Ectodermal cell (in vitro differentiated cells): ENCODE data around the gene GULP1.

Experiments
- H3K27ac ChIP-seq: 2 replicates; pipeline ENCODE4 v1.7.0; 2013; ENCODE audit warnings: mild to moderate bottlenecking, low read depth, low read length; ENCODE audit not compliant: insufficient read depth, poor library complexity, severe bottlenecking
- H3K27me3 ChIP-seq: 2 replicates; pipeline ENCODE4 v1.7.0; 2013; ENCODE audit warnings: mild to moderate bottlenecking, low read length; ENCODE audit not compliant: insufficient read depth, control insufficient read depth, poor library complexity, severe bottlenecking
- H3K36me3 ChIP-seq: one replicate; pipeline ENCODE4 v1.7.0; 2013; ENCODE audit warnings: low read length; ENCODE audit not compliant: control insufficient read depth, insufficient read depth
- H3K4me1 ChIP-seq: one replicate; pipeline ENCODE4 v1.7.0; 2013; ENCODE audit warnings: low read length; ENCODE audit not compliant: control insufficient read depth, insufficient read depth
- H3K4me3 ChIP-seq: 2 replicates; pipeline ENCODE4 v1.7.0; 2013; ENCODE audit warnings: low read depth, low read length, control low read depth; ENCODE audit not compliant: insufficient read depth
- H3K9me3 ChIP-seq: 2 replicates; pipeline ENCODE4 v1.7.0; 2013; ENCODE audit warnings: mild to moderate bottlenecking, low read length, moderate library complexity; ENCODE audit not compliant: control insufficient read depth
- WGBS, 2 experiments: methylation state at CpG; one replicate each; pipeline ENCODE4 v1.1.7; 2013; ENCODE audit warnings: missing lambda C conversion rate in 2 of 2; 5-methylcytosine and 5-hydroxymethylcytosine counted together

Gene GULP1

DNA sequence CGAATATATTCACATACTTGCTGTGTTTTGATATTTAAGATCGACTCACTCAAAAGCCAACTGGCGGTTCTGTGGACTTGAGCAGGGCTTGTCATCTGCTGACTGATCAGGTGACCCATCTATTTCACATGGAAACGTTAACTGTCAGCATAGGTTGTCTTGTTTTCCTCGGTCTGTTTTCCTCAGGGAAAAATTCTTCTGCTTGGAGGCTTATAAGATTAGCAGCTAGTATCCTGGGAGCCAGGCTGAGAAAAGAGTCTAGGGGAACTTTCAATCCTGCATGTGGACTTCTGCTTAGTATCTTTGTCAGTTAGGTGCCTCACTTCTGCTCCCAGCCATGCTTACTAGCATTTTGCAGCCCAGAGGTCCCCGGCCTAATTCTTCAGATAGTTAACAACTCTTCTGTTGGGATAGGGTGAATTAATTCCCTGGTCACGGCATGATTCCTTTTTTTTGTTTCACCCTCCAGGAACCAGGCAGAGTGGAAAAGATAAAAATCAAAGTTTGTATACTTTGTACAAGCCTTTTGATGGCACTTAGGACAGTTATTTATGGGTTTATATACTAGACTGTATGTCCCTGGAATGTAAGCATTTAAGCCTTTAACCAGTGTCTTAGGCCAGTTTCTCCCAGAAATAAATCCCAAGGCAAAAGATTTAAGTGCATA lies 226.0 kb downstream of the GULP1 start:
- Histone ChIP-seq H3K4me3 (no peak overlapping the region), H3K36me3 (no peaks in the 10 kb centered on the region), H3K27me3 (no peaks in the 10 kb centered on the region), H3K4me1 (no peaks in the 10 kb centered on the region), H3K27ac (peak overlapping the region; percentile 3), H3K9me3 (no peaks in the 10 kb centered on the region)
- WGBS, 2 experiments, result 82 to 84% methylated on average over 7 of the region's 7 CpGs

DNA sequence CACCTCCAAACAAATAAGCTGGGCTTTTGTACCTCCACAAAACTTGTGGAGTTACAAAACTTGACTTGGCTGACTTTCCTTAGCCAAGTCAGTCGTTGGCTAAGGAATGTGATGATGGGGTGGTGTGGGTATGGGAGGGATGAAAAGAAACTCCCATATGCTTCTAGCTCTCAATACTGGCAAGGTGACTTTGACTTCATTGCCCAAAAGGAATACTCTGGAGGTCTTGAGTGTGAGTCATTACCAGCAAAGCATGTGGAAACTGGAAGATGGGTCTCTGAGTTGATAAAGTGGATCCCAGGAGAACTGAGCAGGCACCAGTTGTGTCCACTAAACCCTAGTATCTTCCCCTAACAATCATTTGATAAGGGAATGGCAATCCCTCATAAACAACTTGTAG lies 226.7 kb downstream of the GULP1 start:
- Histone ChIP-seq H3K27me3 (no peaks in the 10 kb centered on the region), H3K4me3 (no peak overlapping the region), H3K9me3 (no peaks in the 10 kb centered on the region), H3K27ac (no peak overlapping the region), H3K36me3 (no peaks in the 10 kb centered on the region), H3K4me1 (no peaks in the 10 kb centered on the region)
- WGBS, 2 experiments, result 89 to 100% methylated on average over 1 of the region's 1 CpG

DNA sequence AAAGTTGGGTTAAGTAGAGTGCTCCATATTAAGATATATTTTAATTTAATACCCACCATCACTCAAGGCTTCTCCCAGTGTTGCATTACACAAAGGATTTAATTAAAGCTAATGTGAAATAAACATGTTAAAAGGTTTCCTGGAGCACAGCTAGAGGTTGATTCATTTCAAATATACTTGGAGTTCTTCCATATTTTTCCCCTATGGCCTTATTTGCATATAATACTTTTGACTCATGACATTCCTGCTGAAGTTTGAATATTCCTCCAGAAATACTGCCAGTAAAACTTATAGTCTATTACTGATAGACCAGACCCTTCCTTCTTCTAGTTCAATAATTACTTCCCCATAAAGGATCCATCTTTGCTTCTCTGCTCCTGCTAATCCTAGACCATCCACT lies 227.5 kb downstream of the GULP1 start:
- Histone ChIP-seq H3K4me3 (no peak overlapping the region), H3K36me3 (no peaks in the 10 kb centered on the region), H3K27me3 (no peaks in the 10 kb centered on the region), H3K27ac (no peak overlapping the region), H3K4me1 (no peaks in the 10 kb centered on the region), H3K9me3 (no peaks in the 10 kb centered on the region)

DNA sequence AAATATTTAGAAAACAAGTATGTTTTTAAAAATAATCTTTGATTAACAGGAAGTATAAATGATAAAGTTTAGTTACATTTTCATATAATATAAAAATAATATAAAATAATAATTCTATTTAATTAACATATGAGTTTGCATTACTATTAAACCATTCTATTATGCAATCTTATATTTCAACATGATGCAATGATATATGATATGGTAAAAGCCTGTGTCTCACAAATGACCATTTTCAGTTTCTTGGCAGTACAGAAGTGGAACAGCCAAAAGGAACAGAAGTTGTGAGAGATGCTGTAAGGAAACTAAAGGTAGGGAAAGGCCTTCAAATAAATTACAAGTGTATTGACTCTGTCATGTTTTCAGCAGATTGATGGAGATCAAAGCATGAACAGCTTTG lies 230.8 kb downstream of the GULP1 start:
- Histone ChIP-seq H3K9me3 (no peaks in the 10 kb centered on the region), H3K4me1 (peaks cover 4% of the 10 kb centered on the region), H3K36me3 (no peaks in the 10 kb centered on the region), H3K4me3 (no peak overlapping the region), H3K27ac (no peak overlapping the region), H3K27me3 (no peaks in the 10 kb centered on the region)

GRCh38 chr2:188523919-188524318 lies 232.2 kb downstream of the GULP1 start:
- no peak overlapping the region for H3K27ac ChIP-seq
- H3K36me3 ChIP-seq, result no peaks in the 10 kb centered on the region
- H3K9me3 ChIP-seq, result no peaks in the 10 kb centered on the region
- no peak overlapping the region for H3K4me3 ChIP-seq
- H3K27me3 ChIP-seq, result no peaks in the 10 kb centered on the region
- 100% methylated on average over 1 of the region's 1 CpG for WGBS, 2 experiments
- H3K4me1 ChIP-seq, result peaks cover 4% of the 10 kb centered on the region

GRCh38 chr2:188524519-188525113 lies 232.9 kb downstream of the GULP1 start:
- WGBS, 2 experiments, result 26% methylated on average over 2 of the region's 2 CpGs; no CpG with 5 or more reads in 1 of the 2 experiments
- no peak overlapping the region for H3K4me3 ChIP-seq
- peaks cover 4% of the 10 kb centered on the region for H3K4me1 ChIP-seq
- no peaks in the 10 kb centered on the region for H3K36me3 ChIP-seq
- H3K27me3 ChIP-seq, result no peaks in the 10 kb centered on the region
- no peak overlapping the region for H3K27ac ChIP-seq
- H3K9me3 ChIP-seq, result no peaks in the 10 kb centered on the region

- H3K4me1 ChIP-seq, result peaks cover 4% of the 10 kb centered on the region
- H3K27ac ChIP-seq, result peak overlapping the region; percentile 11
- no peaks in the 10 kb centered on the region for H3K9me3 ChIP-seq
- H3K4me3 ChIP-seq, result no peak overlapping the region
- H3K27me3 ChIP-seq, result no peaks in the 10 kb centered on the region
- H3K36me3 ChIP-seq, result no peaks in the 10 kb centered on the region
These were observed 235.0 kb downstream of the GULP1 start for GRCh38 chr2:188526701-188527100.

GRCh38 chr2:188527141-188527540 lies 235.5 kb downstream of the GULP1 start:
- H3K4me3 ChIP-seq, result no peak overlapping the region
- 50 to 82% methylated on average over 1 of the region's 1 CpG for WGBS, 2 experiments
- no peaks in the 10 kb centered on the region for H3K9me3 ChIP-seq
- no peaks in the 10 kb centered on the region for H3K36me3 ChIP-seq
- peaks cover 4% of the 10 kb centered on the region for H3K4me1 ChIP-seq
- peak overlapping the region; percentile 11 for H3K27ac ChIP-seq
- H3K27me3 ChIP-seq, result no peaks in the 10 kb centered on the region

DNA sequence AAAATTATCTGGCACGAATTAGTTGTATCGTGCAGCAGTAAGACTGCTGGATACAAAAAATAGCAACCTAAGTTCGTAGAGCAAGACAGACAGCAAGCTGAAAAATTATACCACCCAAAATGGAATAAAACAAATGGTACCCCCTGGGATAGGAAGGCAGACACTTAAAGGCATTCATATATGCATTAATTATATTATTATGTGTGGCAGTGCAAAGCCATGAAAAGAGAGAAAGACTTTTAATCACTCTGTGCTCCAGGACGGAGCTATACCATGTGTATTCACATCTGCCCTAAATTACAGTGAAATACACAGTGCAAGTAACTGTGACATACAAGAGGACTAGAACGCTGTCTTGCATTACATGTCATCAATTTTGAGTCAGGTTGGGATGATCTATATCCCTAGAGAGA lies 235.9 kb downstream of the GULP1 start:
- H3K36me3 ChIP-seq, result no peaks in the 10 kb centered on the region
- H3K4me1 ChIP-seq, result peaks cover 4% of the 10 kb centered on the region
- H3K4me3 ChIP-seq, result no peak overlapping the region
- WGBS, 2 experiments, result 92 to 96% methylated on average over 5 of the region's 5 CpGs
- no peaks in the 10 kb centered on the region for H3K27me3 ChIP-seq
- no peaks in the 10 kb centered on the region for H3K9me3 ChIP-seq
- H3K27ac ChIP-seq, result no peak overlapping the region

- H3K9me3 ChIP-seq, result no peaks in the 10 kb centered on the region
- peaks cover 4% of the 10 kb centered on the region for H3K4me1 ChIP-seq
- WGBS, 2 experiments, result 97 to 100% methylated on average over 1 of the region's 1 CpG
- H3K36me3 ChIP-seq, result no peaks in the 10 kb centered on the region
- H3K27me3 ChIP-seq, result no peaks in the 10 kb centered on the region
- no peak overlapping the region for H3K4me3 ChIP-seq
- no peak overlapping the region for H3K27ac ChIP-seq
These were observed 238.0 kb downstream of the GULP1 start for GRCh38 chr2:188529710-188530109.
